GM23338 (cell line): Measurements from ENCODE around the gene NRP2. TPM values are rescaled to one million over a fixed set of nuclear protein-coding genes. Genes with fewer than 3 reads are reported as not detected.

Source experiments
- ATAC-seq: fragments of 200-7000 bp; cut with Tn5 transposase; 3 replicates; pipeline ENCODE4 v1.9.1; 2020
- DNase-seq: peaks from one replicate; pipeline ENCODE4 v3.0.0-alpha.2; 2015; ENCODE audit warnings: low spot score
- H2AFZ ChIP-seq: fragments of 200-600 bp; sonication (generic); 2 replicates; pipeline ENCODE4 v1.8.0; 2016; ENCODE audit warnings: antibody characterized with exemption, mild to moderate bottlenecking, moderate library complexity
- H3F3A ChIP-seq: fragments of 200-600 bp; sonication (generic); replicated peaks from 2 replicates; pipeline ENCODE4 v1.8.0; 2017; ENCODE audit warnings: antibody characterized with exemption, mixed run types, low read depth
- H3K27ac ChIP-seq: fragments of 200-600 bp; sonication (generic); 2 replicates; pipeline ENCODE4 v1.6.1; 2016; ENCODE audit warnings: low read depth
- H3K27me3 ChIP-seq: fragments of 200-600 bp; sonication (generic); 2 replicates; pipeline ENCODE4 v1.8.0; 2016; ENCODE audit warnings: mild to moderate bottlenecking, mixed run types, moderate library complexity; ENCODE audit not compliant: insufficient read depth
- H3K36me3 ChIP-seq: fragments of 200-600 bp; sonication (generic); 2 replicates; pipeline ENCODE4 v1.8.0; 2016; ENCODE audit warnings: mild to moderate bottlenecking; ENCODE audit not compliant: insufficient read depth
- H3K4me1 ChIP-seq: fragments of 200-600 bp; sonication (generic); 2 replicates; pipeline ENCODE4 v1.8.0; 2016; ENCODE audit warnings: mild to moderate bottlenecking, moderate library complexity; ENCODE audit not compliant: insufficient read depth
- H3K4me2 ChIP-seq: fragments of 200-600 bp; sonication (generic); 2 replicates; pipeline ENCODE4 v1.7.1; 2017; ENCODE audit warnings: mixed run types
- H3K4me3 ChIP-seq: fragments of 200-600 bp; sonication (generic); 2 replicates; pipeline ENCODE4 v1.6.1; 2016; ENCODE audit warnings: mixed run types
- H3K79me2 ChIP-seq: fragments of 200-600 bp; sonication (generic); replicated peaks from 2 replicates; pipeline ENCODE4 v1.8.0; 2017; ENCODE audit warnings: mild to moderate bottlenecking; ENCODE audit not compliant: insufficient read depth
- H3K9me2 ChIP-seq: fragments of 200-600 bp; sonication (generic); 2 replicates; pipeline ENCODE4 v1.8.0; 2017; ENCODE audit not compliant: insufficient read depth
- H4K20me1 ChIP-seq: fragments of 200-600 bp; sonication (generic); replicated peaks from 2 replicates; pipeline ENCODE4 v1.8.0; 2017; ENCODE audit warnings: mild to moderate bottlenecking; ENCODE audit not compliant: insufficient read depth
- H3K27ac Mint-ChIP-seq: 2 replicates; pipeline ENCODE4 v1.8.0; 2020; ENCODE audit warnings: inconsistent platforms, mild to moderate bottlenecking, moderate library complexity, mixed read lengths
- H3K27me3 Mint-ChIP-seq: 3 replicates; pipeline ENCODE4 v1.8.0; 2022; ENCODE audit warnings: low read depth, mild to moderate bottlenecking, moderate library complexity, mixed read lengths, inconsistent platforms; ENCODE audit not compliant: insufficient read depth, poor library complexity
- H3K36me3 Mint-ChIP-seq: 3 replicates; pipeline ENCODE4 v1.8.0; 2021; ENCODE audit warnings: low read depth, mild to moderate bottlenecking, inconsistent platforms, moderate library complexity, mixed read lengths
- H3K4me1 Mint-ChIP-seq: 3 replicates; pipeline ENCODE4 v1.8.0; 2020; ENCODE audit warnings: mild to moderate bottlenecking, inconsistent platforms, mixed read lengths
- H3K4me3 Mint-ChIP-seq: 3 replicates; pipeline ENCODE4 v1.8.0; 2021; ENCODE audit warnings: moderate library complexity, mild to moderate bottlenecking, inconsistent platforms, mixed read lengths
- H3K9me3 Mint-ChIP-seq: 3 replicates; pipeline ENCODE4 v1.8.0; 2020; ENCODE audit warnings: moderate library complexity, mild to moderate bottlenecking, inconsistent platforms, mixed read lengths
- NANOG ChIP-seq: IDR thresholded peaks from 2 replicates; pipeline ENCODE4 v1.6.1; 2016; ENCODE audit warnings: antibody characterized with exemption, borderline replicate concordance
- ZNF331 ChIP-seq: fragments of 250-450 bp; sonication (Bioruptor Pico); IDR thresholded peaks from 2 replicates; pipeline ENCODE4 v1.5.0; 2020; ENCODE audit warnings: low read depth, mild to moderate bottlenecking, moderate library complexity
- polyA plus RNA-seq: library from polyadenylated mRNA; unstranded; fragments of >200 nt; fragmentation: Nextera tagmentation; extraction: Ambion mirVana; gene quantifications from 2 replicates; pipeline ENCODE4 v1.2.1, GENCODE V29; 2016
- total RNA-seq: library from RNA; depleted of rRNA; stranded (reverse); fragments of >200 nt; shearing (Covaris generic); gene quantifications from 2 replicates; pipeline ENCODE4 v1.2.3, GENCODE V29; 2014
- TF ChIP-seq, protein P1 (sequence below): IDR thresholded peaks from 2 replicates; pipeline ENCODE4 v1.6.1; 2016; ENCODE audit warnings: antibody characterized with exemption
- TF ChIP-seq, protein P2 (sequence below), 2 experiments: fragments of 200-600 bp in 1 of 2; sonication (generic) in 1 of 2; conservative IDR thresholded peaks; 2 replicates each; pipeline versions ENCODE4 v1.5.1 to v1.6.1; 2016 to 2017; ENCODE audit warnings: antibody characterized with exemption in 2 of 2, low read depth in 2 of 2, mild to moderate bottlenecking in 2 of 2, moderate library complexity in 1 of 2
- TF ChIP-seq, protein P3 (sequence below): fragments of 250-450 bp; sonication (Bioruptor Pico); IDR thresholded peaks from 2 replicates; pipeline ENCODE4 v1.5.0; 2020; ENCODE audit warnings: mild to moderate bottlenecking, moderate library complexity
- TF ChIP-seq, protein P4 (sequence below): IDR thresholded peaks from one replicate; pipeline ENCODE4 v1.6.1; 2018; ENCODE audit warnings: antibody characterized with exemption; ENCODE audit not compliant: unreplicated experiment

Gene NRP2
- total and polyA plus RNA-seq, 2 experiments from 2014 or later = 18.4 to 22.0 TPM

- ATAC-seq (peak; percentile 62), DNase-seq (peak; percentile 41)
- H2AFZ ChIP-seq = peak overlapping the region; percentile 85; the same call in 1 of the 2 replicates
- no peaks in the 10 kb centered on the region for H4K20me1 ChIP-seq
- H3K36me3 ChIP-seq = no peaks in the 10 kb centered on the region; the same call in 1 of the 2 replicates
- H3K27ac Mint-ChIP-seq = peak overlapping the region; percentile 89
- no peak overlapping the region for H3K4me3 ChIP-seq
- no peaks in the 10 kb centered on the region for H3K9me3 Mint-ChIP-seq
- peaks cover 3% of the 10 kb centered on the region for H3K27me3 Mint-ChIP-seq
- H3K27ac ChIP-seq = peak overlapping the region; percentile 59; the same call in 1 of the 2 replicates
- peak overlapping the region; percentile 66 for H3K4me2 ChIP-seq
- peaks cover 46% of the 10 kb centered on the region for H3K4me1 ChIP-seq
- H3F3A ChIP-seq = no peaks in the 10 kb centered on the region
- TF ChIP-seq, protein P1, sequence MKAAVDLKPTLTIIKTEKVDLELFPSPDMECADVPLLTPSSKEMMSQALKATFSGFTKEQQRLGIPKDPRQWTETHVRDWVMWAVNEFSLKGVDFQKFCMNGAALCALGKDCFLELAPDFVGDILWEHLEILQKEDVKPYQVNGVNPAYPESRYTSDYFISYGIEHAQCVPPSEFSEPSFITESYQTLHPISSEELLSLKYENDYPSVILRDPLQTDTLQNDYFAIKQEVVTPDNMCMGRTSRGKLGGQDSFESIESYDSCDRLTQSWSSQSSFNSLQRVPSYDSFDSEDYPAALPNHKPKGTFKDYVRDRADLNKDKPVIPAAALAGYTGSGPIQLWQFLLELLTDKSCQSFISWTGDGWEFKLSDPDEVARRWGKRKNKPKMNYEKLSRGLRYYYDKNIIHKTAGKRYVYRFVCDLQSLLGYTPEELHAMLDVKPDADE = no peak
- TF ChIP-seq ZNF331 = no peak
- TF ChIP-seq NANOG = no peak
- TF ChIP-seq, protein P2, sequence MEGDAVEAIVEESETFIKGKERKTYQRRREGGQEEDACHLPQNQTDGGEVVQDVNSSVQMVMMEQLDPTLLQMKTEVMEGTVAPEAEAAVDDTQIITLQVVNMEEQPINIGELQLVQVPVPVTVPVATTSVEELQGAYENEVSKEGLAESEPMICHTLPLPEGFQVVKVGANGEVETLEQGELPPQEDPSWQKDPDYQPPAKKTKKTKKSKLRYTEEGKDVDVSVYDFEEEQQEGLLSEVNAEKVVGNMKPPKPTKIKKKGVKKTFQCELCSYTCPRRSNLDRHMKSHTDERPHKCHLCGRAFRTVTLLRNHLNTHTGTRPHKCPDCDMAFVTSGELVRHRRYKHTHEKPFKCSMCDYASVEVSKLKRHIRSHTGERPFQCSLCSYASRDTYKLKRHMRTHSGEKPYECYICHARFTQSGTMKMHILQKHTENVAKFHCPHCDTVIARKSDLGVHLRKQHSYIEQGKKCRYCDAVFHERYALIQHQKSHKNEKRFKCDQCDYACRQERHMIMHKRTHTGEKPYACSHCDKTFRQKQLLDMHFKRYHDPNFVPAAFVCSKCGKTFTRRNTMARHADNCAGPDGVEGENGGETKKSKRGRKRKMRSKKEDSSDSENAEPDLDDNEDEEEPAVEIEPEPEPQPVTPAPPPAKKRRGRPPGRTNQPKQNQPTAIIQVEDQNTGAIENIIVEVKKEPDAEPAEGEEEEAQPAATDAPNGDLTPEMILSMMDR (conservative IDR thresholded peaks at IDR 0.05; ENCODE audit: low read depth in 2 of 2) = no peak
- TF ChIP-seq, protein P3, sequence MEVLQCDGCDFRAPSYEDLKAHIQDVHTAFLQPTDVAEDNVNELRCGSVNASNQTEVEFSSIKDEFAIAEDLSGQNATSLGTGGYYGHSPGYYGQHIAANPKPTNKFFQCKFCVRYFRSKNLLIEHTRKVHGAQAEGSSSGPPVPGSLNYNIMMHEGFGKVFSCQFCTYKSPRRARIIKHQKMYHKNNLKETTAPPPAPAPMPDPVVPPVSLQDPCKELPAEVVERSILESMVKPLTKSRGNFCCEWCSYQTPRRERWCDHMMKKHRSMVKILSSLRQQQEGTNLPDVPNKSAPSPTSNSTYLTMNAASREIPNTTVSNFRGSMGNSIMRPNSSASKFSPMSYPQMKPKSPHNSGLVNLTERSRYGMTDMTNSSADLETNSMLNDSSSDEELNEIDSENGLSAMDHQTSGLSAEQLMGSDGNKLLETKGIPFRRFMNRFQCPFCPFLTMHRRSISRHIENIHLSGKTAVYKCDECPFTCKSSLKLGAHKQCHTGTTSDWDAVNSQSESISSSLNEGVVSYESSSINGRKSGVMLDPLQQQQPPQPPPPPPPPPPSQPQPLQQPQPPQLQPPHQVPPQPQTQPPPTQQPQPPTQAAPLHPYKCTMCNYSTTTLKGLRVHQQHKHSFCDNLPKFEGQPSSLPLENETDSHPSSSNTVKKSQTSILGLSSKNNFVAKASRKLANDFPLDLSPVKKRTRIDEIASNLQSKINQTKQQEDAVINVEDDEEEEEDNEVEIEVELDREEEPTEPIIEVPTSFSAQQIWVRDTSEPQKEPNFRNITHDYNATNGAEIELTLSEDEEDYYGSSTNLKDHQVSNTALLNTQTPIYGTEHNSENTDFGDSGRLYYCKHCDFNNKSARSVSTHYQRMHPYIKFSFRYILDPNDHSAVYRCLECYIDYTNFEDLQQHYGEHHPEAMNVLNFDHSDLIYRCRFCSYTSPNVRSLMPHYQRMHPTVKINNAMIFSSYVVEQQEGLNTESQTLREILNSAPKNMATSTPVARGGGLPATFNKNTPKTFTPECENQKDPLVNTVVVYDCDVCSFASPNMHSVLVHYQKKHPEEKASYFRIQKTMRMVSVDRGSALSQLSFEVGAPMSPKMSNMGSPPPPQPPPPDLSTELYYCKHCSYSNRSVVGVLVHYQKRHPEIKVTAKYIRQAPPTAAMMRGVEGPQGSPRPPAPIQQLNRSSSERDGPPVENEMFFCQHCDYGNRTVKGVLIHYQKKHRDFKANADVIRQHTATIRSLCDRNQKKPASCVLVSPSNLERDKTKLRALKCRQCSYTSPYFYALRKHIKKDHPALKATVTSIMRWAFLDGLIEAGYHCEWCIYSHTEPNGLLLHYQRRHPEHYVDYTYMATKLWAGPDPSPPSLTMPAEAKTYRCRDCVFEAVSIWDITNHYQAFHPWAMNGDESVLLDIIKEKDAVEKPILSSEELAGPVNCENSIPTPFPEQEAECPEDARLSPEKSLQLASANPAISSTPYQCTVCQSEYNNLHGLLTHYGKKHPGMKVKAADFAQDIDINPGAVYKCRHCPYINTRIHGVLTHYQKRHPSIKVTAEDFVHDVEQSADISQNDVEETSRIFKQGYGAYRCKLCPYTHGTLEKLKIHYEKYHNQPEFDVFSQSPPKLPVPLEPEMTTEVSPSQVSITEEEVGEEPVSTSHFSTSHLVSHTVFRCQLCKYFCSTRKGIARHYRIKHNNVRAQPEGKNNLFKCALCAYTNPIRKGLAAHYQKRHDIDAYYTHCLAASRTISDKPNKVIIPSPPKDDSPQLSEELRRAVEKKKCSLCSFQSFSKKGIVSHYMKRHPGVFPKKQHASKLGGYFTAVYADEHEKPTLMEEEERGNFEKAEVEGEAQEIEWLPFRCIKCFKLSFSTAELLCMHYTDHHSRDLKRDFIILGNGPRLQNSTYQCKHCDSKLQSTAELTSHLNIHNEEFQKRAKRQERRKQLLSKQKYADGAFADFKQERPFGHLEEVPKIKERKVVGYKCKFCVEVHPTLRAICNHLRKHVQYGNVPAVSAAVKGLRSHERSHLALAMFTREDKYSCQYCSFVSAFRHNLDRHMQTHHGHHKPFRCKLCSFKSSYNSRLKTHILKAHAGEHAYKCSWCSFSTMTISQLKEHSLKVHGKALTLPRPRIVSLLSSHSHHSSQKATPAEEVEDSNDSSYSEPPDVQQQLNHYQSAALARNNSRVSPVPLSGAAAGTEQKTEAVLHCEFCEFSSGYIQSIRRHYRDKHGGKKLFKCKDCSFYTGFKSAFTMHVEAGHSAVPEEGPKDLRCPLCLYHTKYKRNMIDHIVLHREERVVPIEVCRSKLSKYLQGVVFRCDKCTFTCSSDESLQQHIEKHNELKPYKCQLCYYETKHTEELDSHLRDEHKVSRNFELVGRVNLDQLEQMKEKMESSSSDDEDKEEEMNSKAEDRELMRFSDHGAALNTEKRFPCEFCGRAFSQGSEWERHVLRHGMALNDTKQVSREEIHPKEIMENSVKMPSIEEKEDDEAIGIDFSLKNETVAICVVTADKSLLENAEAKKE (CRISPR knock-in tag) = no peak
- TF ChIP-seq, protein P4, sequence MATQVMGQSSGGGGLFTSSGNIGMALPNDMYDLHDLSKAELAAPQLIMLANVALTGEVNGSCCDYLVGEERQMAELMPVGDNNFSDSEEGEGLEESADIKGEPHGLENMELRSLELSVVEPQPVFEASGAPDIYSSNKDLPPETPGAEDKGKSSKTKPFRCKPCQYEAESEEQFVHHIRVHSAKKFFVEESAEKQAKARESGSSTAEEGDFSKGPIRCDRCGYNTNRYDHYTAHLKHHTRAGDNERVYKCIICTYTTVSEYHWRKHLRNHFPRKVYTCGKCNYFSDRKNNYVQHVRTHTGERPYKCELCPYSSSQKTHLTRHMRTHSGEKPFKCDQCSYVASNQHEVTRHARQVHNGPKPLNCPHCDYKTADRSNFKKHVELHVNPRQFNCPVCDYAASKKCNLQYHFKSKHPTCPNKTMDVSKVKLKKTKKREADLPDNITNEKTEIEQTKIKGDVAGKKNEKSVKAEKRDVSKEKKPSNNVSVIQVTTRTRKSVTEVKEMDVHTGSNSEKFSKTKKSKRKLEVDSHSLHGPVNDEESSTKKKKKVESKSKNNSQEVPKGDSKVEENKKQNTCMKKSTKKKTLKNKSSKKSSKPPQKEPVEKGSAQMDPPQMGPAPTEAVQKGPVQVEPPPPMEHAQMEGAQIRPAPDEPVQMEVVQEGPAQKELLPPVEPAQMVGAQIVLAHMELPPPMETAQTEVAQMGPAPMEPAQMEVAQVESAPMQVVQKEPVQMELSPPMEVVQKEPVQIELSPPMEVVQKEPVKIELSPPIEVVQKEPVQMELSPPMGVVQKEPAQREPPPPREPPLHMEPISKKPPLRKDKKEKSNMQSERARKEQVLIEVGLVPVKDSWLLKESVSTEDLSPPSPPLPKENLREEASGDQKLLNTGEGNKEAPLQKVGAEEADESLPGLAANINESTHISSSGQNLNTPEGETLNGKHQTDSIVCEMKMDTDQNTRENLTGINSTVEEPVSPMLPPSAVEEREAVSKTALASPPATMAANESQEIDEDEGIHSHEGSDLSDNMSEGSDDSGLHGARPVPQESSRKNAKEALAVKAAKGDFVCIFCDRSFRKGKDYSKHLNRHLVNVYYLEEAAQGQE = no peak
- no peaks in the 10 kb centered on the region for H3K9me2 ChIP-seq
- H3K36me3 Mint-ChIP-seq = peaks cover 11% of the 10 kb centered on the region; the same call in 2 of the 3 replicates
- H3K27me3 ChIP-seq = no peaks in the 10 kb centered on the region
- H3K4me1 Mint-ChIP-seq = peaks cover 56% of the 10 kb centered on the region
- no peak overlapping the region for H3K4me3 Mint-ChIP-seq
- H3K79me2 ChIP-seq = no peaks in the 10 kb centered on the region
Observed at GRCh38 chr2:205733648-205734047, 51.3 kb downstream of the NRP2 start.
